Endothelial cell of umbilical vein (primary cell): ENCODE measurements around the gene CSMD2. TPM values are rescaled to one million over a fixed set of nuclear protein-coding genes. Genes with fewer than 3 reads are reported as not detected.

Source experiments
- BruUV-seq: library from RNA; stranded (reverse); fragments of 400-500 nt; replicated peaks from 2 replicates; lab custom pipeline; 2021; lab: Mats Ljungman, UMichigan
- CTCF ChIA-PET: fragments of 300-600, 350-600 bp; sonication (Branson Sonifier 250); formaldehyde crosslinking; loops from one replicate; lab custom pipeline; 2021; ENCODE audit warnings: antibody characterized with exemption, inconsistent platforms; lab: Charles Lee
- POLR2A ChIA-PET: fragments of 300-600, 350-600 bp; sonication (Branson Sonifier 250); formaldehyde crosslinking; loops from one replicate; lab custom pipeline; 2021; ENCODE audit warnings: antibody characterized with exemption, inconsistent platforms; lab: Charles Lee
- DNase-seq: peaks from one replicate; pipeline ENCODE4 v3.0.0-alpha.2; 2011; ENCODE audit warnings: low read depth, low spot score
- FAIRE-seq: peaks from 2 replicates; lab custom pipeline; 2011; peaks lifted over from hg19 to GRCh38; lab: Jason Lieb, UNC
- H2AFZ ChIP-seq: 2 replicates; pipeline ENCODE4 v1.6.0; 2012; ENCODE audit warnings: low read depth, low read length, control low read depth, inconsistent platforms
- H3K27ac ChIP-seq: 2 replicates; pipeline ENCODE4 v1.5.1; 2011; ENCODE audit warnings: low read depth, mild to moderate bottlenecking, control low read depth, low read length, moderate library complexity; ENCODE audit not compliant: insufficient read depth
- H3K27me3 ChIP-seq, 2 experiments: 2 replicates each; pipeline versions ENCODE4 v1.6.0 to v1.6.1; 2011; ENCODE audit warnings: low read length in 2 of 2, mixed read lengths in 1 of 2; ENCODE audit not compliant: control insufficient read depth in 2 of 2, insufficient read depth in 2 of 2
- H3K36me3 ChIP-seq, 2 experiments: 2 replicates in 1 of 2; 3 replicates in 1 of 2; pipeline ENCODE4 v1.5.1; 2011; ENCODE audit warnings: low read length in 2 of 2, mild to moderate bottlenecking in 1 of 2, moderate library complexity in 1 of 2; ENCODE audit not compliant: control insufficient read depth in 2 of 2, insufficient read depth in 2 of 2; ENCODE audit errors: extremely low read depth in 1 of 2
- H3K4me1 ChIP-seq: 3 replicates; pipeline ENCODE4 v1.5.1; 2011; ENCODE audit warnings: mild to moderate bottlenecking, low read length; ENCODE audit not compliant: control insufficient read depth, insufficient read depth; ENCODE audit errors: extremely low read depth
- H3K4me2 ChIP-seq: 2 replicates; pipeline ENCODE4 v1.6.1; 2011; ENCODE audit warnings: low read length, control low read depth, mixed read lengths; ENCODE audit not compliant: insufficient read depth
- H3K4me3 ChIP-seq, 3 experiments: fragments of 200-600 bp in 1 of 3; sonication (generic), shearing (Covaris generic) in 1 of 3; replicated peaks in 1 of 3; 2 replicates each; pipeline ENCODE4 v1.5.1; 2011 to 2016; ENCODE audit warnings: control low read depth in 3 of 3, low read length in 3 of 3, mild to moderate bottlenecking in 2 of 3, inconsistent platforms in 1 of 3, low read depth in 1 of 3, moderate library complexity in 1 of 3; ENCODE audit not compliant: insufficient read depth in 1 of 3
- H3K79me2 ChIP-seq: 2 replicates; pipeline ENCODE4 v1.6.0; 2012; ENCODE audit warnings: low read length, inconsistent platforms; ENCODE audit not compliant: control insufficient read depth, insufficient read depth
- H3K9ac ChIP-seq: replicated peaks from 2 replicates; pipeline ENCODE3; 2011; ENCODE audit warnings: low read length, control low read depth; ENCODE audit not compliant: insufficient read depth; ENCODE audit errors: extremely low read depth
- H3K9me1 ChIP-seq: replicated peaks from 3 replicates; pipeline ENCODE4 v1.6.0; 2011; ENCODE audit warnings: mild to moderate bottlenecking, low read length; ENCODE audit not compliant: control insufficient read depth, insufficient read depth; ENCODE audit errors: extremely low read depth
- H3K9me3 ChIP-seq: replicated peaks from 2 replicates; pipeline ENCODE4 v1.5.1; 2012; ENCODE audit warnings: low read length, inconsistent platforms; ENCODE audit not compliant: control insufficient read depth, insufficient read depth
- H4K20me1 ChIP-seq: replicated peaks from 2 replicates; pipeline ENCODE3; 2011; ENCODE audit warnings: mild to moderate bottlenecking, low read length; ENCODE audit not compliant: control insufficient read depth, insufficient read depth; ENCODE audit errors: extremely low read depth
- CTCF ChIP-seq, 2 donors: IDR thresholded peaks; 1 replicate in 1 of 2; 2 replicates in 1 of 2; pipeline ENCODE4 v1.5.1; 2011; ENCODE audit warnings: low read length in 2 of 2, mild to moderate bottlenecking in 2 of 2, moderate library complexity in 2 of 2, control low read depth in 1 of 2, inconsistent platforms in 1 of 2, low read depth in 1 of 2; ENCODE audit not compliant: insufficient read depth in 1 of 2; ENCODE audit errors: extremely low read depth in 1 of 2
- EZH2 ChIP-seq: IDR thresholded peaks from 2 replicates; pipeline ENCODE4 v1.6.1; 2012; ENCODE audit warnings: borderline replicate concordance, low read depth, mild to moderate bottlenecking, moderate library complexity, low read length, inconsistent platforms; ENCODE audit not compliant: severe bottlenecking
- FOS ChIP-seq: IDR thresholded peaks from 2 replicates; pipeline ENCODE4 v1.6.1; 2011; ENCODE audit warnings: mild to moderate bottlenecking, low read length, moderate library complexity, borderline replicate concordance; ENCODE audit not compliant: insufficient read depth
- GATA2 ChIP-seq: IDR thresholded peaks from 2 replicates; pipeline ENCODE4 v1.7.0; 2011; ENCODE audit warnings: low read depth, mild to moderate bottlenecking, moderate library complexity, mixed read lengths, low read length; ENCODE audit not compliant: insufficient read length, insufficient read depth
- JUN ChIP-seq: IDR thresholded peaks from 2 replicates; pipeline ENCODE4 v1.6.1; 2011; ENCODE audit warnings: borderline replicate concordance, low read depth; ENCODE audit not compliant: insufficient read length, insufficient read depth
- MAX ChIP-seq: IDR thresholded peaks from 2 replicates; pipeline ENCODE4 v1.6.1; 2011; ENCODE audit not compliant: insufficient read depth, insufficient read length
- MYC ChIP-seq: IDR thresholded peaks from one replicate; pipeline ENCODE4 v1.6.1; 2011; ENCODE audit warnings: mild to moderate bottlenecking, low read depth, low read length
- POLR2A ChIP-seq: IDR thresholded peaks from 2 replicates; pipeline ENCODE4 v1.6.1; 2012; ENCODE audit warnings: low read depth, mild to moderate bottlenecking, control low read depth, low read length
- POLR2AphosphoS5 ChIP-seq: IDR thresholded peaks from 2 replicates; pipeline ENCODE4 v1.6.1; 2012; ENCODE audit warnings: low read depth, mild to moderate bottlenecking, control low read depth, low read length, moderate library complexity; ENCODE audit not compliant: insufficient read depth
- dilution Hi-C: fragments of 300-500 bp; cut with MboI; formaldehyde crosslinking; loops from one replicate; pipeline ENCODE4 v1.15.0; 2019; ENCODE audit warnings: low sequenced_read_pairs; ENCODE audit not compliant: extremely low pct_ligation_motif_present
- intact Hi-C: fragments of 100-400 bp; cut with micrococcal nuclease; formaldehyde crosslinking; loops from one replicate; pipeline ENCODE4 v1.10.0; 2022
- polyA plus RNA-seq, 4 experiments: library from polyadenylated mRNA; depleted of rRNA in 3 of 4; stranded (reverse) in 3 of 4; unstranded in 1 of 4; fragments of >200 nt; gene quantifications; 2 replicates each; pipeline versions ENCODE4 v1.2.1 to v1.2.3, GENCODE V29; 2011 to 2012; ENCODE audit warnings: missing spikeins in 1 of 4
- total RNA-seq: library from RNA; stranded (reverse); gene quantifications from 2 replicates; pipeline ENCODE4 v1.2.3, GENCODE V29; 2021

Gene CSMD2
- total and polyA plus RNA-seq, 2 donors (not counting 3 experiments of a cell fraction or from before 2014, with no cell fraction given) = under 0.01 TPM; not detected in 1

- no peaks in the 10 kb centered on the region for H3K4me1 ChIP-seq
- DNase-seq (no peak), FAIRE-seq (no peak)
- no peak overlapping the region for H3K27ac ChIP-seq
- no peaks in the 10 kb centered on the region for H4K20me1 ChIP-seq
- no peak overlapping the region for H3K9ac ChIP-seq
- no peaks in the 10 kb centered on the region for H3K27me3 ChIP-seq
- ChIA-PET CTCF (no interaction called here), POLR2A (no interaction called here)
- H2AFZ ChIP-seq = no peak overlapping the region
- H3K9me3 ChIP-seq = peaks cover 2% of the 10 kb centered on the region
- no peaks in the 10 kb centered on the region for H3K36me3 ChIP-seq
- no peak overlapping the region for H3K4me2 ChIP-seq
- dilution Hi-C loops (no loop called here), intact Hi-C loops (no loop called here)
- TF ChIP-seq FOS (no peak), MYC (no peak)
- BruUV-seq = no TSS peak
- H3K9me1 ChIP-seq = no peaks in the 10 kb centered on the region
- H3K79me2 ChIP-seq = no peaks in the 10 kb centered on the region
- H3K4me3 ChIP-seq = no peak overlapping the region
Observed at GRCh38 chr1:33846861-33847260, 318.2 kb downstream of the CSMD2 start.

- FAIRE-seq (no peak), DNase-seq (no peak)
- Histone ChIP-seq H3K27me3 (no peaks in the 10 kb centered on the region), H3K9me1 (no peaks in the 10 kb centered on the region), H2AFZ (no peak overlapping the region), H3K9ac (no peak overlapping the region), H3K36me3 (no peaks in the 10 kb centered on the region), H3K9me3 (no peaks in the 10 kb centered on the region), H3K4me3 (no peak overlapping the region), H3K4me2 (no peak overlapping the region), H4K20me1 (no peaks in the 10 kb centered on the region), H3K27ac (no peak overlapping the region), H3K79me2 (no peaks in the 10 kb centered on the region), H3K4me1 (no peaks in the 10 kb centered on the region)
- CTCF ChIA-PET = no interaction called here
- intact Hi-C loops (no loop called here), dilution Hi-C loops (no loop called here)
- POLR2A ChIA-PET = no interaction called here
- BruUV-seq = no TSS peak
- TF ChIP-seq JUN (no peak), MAX (no peak), POLR2A (no peak), POLR2AphosphoS5 (no peak), GATA2 (no peak), FOS (no peak), EZH2 (no peak), MYC (no peak), CTCF (IDR thresholded peaks at IDR 0.05; ENCODE audit: extremely low read depth in 1 of 2, insufficient read depth in 1 of 2, low read depth in 1 of 2, low read length in 2 of 2) (no peak)
Observed at GRCh38 chr1:33844166-33844565, 320.9 kb downstream of the CSMD2 start.
